HG03196 (cell line): ENCODE results near the gene SARDH.
"Not testable (repeated sequence)": the region's sequence is repeated elsewhere in the genome, so short reads cannot be mapped to it uniquely, and the experiment has no call there.

Source experiments
- ATAC-seq: cut with Tn5 transposase; IDR thresholded peaks from one replicate; pipeline ENCODE4 v1.9.1; 2021; ENCODE audit not compliant: unreplicated experiment

Gene SARDH

GRCh38 chr9:133775951-133776905 is 38.1 kb upstream of the SARDH start:
- no peak for ATAC-seq

DNA sequence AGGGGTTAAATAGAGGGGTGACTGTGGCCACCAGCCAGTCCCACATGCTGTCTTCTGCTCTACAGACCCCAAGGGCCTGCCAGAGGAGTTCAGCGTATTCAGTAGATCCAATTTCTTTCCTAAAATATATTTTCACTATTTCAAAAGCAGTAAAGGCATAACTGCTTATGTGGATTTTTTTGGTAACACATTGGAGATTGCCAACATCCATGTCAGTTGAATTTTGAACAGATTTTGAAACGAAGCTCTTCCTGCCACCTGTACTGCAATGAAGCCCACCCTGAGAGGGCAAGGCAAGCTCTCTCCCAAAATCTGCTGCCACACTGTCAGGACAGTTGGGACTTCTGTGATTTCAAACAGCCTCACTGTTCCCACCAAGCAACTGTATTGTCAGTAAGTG is 37.1 kb upstream of the SARDH start:
- no peak for ATAC-seq

DNA sequence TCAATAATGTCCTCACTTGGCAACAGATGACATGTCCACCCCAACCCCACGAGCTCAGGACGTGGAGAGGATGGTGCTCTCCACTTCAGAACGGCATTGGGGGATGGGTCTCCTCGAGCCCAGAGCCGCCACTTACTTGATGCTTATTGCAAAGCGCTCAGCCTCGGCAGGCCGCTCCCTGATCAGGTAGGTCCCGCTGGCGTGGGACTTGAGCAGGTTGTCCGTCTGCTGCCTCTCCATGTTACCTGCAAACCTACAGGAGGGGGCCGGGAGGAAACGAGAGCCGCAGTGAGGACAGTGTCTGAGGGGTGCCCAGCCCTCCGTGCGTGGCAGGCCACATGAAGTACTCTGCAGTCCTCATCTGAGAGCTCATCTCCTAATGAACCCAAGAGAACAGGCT is 36.6 kb upstream of the SARDH start:
- no peak for ATAC-seq

DNA sequence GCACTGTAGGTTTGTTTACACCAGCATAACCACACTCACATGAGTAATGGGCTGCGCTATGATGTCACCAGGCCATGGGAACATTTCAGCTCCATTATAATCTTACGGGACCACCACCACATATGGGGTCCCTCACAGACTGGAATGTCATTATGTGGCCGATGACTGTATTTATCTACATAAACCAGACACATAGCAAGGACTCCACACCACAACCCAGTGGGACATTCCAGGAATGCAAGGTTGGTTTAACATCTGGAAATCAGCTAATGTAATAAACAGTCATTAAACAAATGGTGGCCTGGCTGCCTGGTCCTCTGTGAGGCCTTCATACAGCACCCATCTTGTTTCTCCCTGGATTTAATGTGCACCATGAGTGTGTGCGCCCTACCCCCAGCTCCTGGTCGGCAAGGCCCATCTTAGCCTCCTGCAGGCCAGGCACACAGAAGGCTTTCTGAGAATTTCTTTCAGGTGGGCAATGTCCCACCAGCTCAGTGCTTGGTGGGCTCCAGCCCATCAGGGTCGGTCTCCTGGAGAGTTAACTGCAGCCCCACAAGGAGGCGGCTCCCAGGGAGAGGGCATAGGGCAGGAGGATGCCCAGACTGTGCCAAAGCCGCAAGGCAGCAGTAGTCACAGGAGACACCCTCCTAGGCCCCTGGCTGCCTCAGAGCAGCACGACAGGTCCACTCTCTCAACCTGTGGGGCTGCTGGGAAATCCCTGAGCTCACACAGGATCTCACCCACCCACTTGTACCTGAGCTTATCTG is 35.9 kb upstream of the SARDH start:
- no peak for ATAC-seq

- ATAC-seq = no peak
Measured at GRCh38 chr9:133772581-133772980, 34.4 kb upstream of the SARDH start.

- no peak for ATAC-seq
Measured at GRCh38 chr9:133771486-133772482, 33.6 kb upstream of the SARDH start.

GRCh38 chr9:133770076-133770777 is 32.1 kb upstream of the SARDH start:
- no peak for ATAC-seq

GRCh38 chr9:133769511-133770075 is 31.4 kb upstream of the SARDH start:
- ATAC-seq = no peak

- ATAC-seq = no peak
Measured at GRCh38 chr9:133768859-133769510, 30.8 kb upstream of the SARDH start.

GRCh38 chr9:133768371-133768858 is 30.3 kb upstream of the SARDH start:
- no peak for ATAC-seq

DNA sequence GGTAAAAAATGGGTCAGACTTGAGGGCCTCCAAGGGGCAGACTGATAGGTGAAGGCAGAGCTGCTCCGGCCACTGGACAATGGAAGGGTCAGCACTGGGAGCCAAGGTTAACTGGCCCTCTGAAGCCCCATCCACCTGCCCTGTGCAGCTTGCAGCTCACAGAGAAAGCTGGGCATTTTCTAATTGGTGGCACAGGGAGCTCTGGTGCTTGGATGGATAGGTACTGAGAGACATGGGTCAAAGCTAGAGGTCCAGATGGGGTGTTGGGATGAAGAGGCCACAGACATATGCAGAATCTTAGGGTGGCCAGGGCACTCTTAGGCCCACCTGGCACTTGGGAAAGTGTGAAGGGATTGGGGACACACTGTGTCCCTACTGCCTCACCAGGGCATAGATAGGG is 29.5 kb upstream of the SARDH start:
- no peak for ATAC-seq

DNA sequence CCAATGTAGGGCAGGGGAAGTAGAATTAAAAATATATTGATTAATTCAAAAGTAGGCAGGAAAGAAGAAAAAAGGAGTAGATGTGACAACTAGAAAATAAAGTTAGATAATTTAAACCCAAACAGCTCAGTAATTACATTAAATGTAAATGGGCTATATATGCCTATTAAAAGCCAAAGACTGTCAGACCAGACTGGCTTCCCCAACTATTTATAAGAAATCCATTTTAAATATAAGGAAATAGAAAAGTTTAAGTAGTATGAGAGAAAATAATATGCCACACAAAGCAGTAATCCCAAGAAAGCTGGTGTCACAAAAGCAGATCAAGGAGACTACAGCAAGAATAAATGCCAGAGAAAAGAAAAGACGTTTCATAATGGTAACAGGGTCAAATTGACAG is 28.9 kb upstream of the SARDH start:
- ATAC-seq = no peak

- ATAC-seq = not testable (repeated sequence)
Measured at GRCh38 chr9:133766234-133766633, 28.1 kb upstream of the SARDH start.

DNA sequence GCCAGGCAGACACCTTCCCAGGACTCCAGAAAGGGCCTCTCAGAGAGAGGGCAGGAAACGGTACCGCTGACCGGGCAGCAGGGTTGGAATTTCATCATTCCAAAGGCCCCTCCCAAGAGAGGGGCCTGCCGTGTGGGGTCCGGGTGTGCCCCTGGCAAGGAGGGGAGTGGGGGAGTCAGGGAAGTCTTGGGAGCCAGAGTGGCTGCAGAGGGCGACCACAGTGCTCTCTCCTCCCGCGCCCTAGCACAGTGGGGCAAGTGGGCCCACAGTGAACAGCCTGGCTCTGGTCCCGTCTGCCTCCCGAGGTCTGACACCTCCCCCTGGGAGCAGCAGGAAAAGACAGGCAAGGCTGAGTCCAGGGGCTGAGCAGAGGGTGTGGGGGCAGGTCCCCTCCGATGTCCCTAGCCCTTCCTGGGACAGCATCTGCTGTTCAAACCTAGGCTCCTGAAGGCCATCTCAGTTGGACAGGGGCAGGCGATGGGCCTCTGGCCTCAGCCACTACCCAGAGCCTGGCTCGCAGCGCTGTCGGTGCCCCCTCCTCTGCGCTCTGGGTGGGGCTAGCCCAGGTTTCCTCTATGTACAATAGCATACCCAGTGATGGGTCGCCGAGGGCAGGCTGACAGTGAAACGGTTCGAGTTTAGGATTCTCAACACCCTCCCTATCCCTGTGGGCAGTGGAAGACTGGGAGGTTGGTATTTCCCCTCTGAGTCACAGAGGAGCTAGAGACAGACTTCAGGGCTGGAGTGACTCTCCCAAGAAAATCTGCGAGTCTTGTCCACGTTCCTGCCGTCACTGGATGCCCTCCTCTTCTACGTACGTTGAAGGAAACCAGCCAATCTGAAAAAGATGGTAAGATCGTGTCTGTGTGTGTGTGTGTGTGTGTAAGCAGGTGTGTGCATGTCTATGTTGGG is 25.4 kb upstream of the SARDH start:
- ATAC-seq = no peak

DNA sequence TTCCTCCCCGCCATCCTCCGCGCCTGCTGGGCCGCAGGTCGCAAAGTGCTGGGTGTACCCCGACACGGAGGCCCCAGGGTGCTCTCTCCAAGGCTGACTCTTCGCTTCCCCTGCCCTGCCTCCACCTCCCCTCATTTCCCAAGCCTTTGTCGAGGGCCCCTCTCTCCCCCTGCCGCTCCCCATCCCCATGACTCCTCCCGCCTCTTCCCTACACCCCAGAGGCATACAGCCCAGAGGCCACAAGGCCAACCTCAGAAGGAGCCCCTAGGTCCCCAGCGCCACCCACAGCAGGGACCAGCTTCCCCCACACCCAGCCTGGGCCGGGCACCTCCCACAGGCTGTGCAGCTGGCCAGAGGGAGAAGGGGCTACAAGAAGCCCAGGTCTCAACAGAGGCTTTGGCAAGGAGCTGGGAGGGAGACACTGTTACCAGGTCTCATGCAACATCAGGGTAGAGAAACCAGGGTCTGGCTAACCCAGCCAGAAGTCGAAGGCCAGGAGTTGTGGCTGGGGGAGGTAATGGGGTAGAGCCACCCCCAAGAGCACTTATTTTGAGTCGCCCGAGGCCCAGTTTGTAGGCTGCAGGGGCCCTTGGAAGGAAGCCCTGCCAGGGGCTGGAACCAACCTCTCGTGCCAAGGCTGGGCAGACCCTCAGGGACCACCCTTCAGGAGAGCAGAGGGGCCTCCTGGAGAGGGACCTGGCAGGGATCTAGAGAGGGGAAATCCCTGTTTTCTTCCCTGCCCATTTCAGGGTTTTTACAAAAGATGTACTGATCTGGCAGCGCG is 24.5 kb upstream of the SARDH start:
- ATAC-seq = no peak

- ATAC-seq = no peak
Measured at GRCh38 chr9:133761641-133762248, 23.6 kb upstream of the SARDH start.

DNA sequence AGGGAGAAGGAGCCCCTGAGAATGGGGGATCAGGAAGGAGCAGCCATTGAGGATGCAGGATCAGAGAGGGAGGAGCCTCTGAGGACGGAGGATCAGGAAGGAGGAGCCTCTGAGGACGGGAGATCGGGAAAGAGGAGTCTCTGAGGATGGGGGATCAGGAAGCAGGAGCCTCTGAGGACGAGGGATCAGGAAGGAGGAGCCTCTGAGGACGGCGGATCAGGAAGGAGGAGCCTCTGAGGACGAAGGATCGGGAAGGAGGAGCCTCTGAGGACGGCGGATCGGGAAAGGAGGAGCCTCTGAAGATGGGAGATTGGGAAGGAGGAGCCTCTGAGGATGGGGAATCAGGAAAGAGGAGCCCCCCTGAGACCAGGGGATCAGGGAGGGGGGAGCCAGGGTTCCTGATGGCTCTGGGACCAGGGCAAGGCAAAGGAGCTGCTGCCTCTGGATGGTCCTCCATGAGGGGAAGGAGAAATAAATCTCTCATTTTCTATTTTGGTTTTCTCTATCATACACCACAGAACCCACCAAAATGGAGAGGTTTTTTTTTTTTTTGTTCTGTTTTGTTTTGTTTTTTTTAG is 22.6 kb upstream of the SARDH start:
- no peak for ATAC-seq
